HG03095 (cell line): ENCODE data around the gene SPOCK2.
"Not testable (repeated sequence)": the region's sequence is repeated elsewhere in the genome, so short reads cannot be mapped to it uniquely, and the experiment has no call there.

Experiments
- ATAC-seq: cut with Tn5 transposase; IDR thresholded peaks from one replicate; pipeline ENCODE4 v1.9.1; 2021; ENCODE audit warnings: moderate library complexity; ENCODE audit not compliant: unreplicated experiment

The SPOCK2 gene

GRCh38 chr10:72087969-72088888, at the start of gene SPOCK2:
TSS of gene SPOCK2 (minus strand) at chr10:72088551. CDS start at chr10:72088328, 223 bp downstream.
- no peak for ATAC-seq

GRCh38 chr10:72137583-72137982, 49.2 kb upstream of the SPOCK2 start:
- no peak for ATAC-seq

- ATAC-seq = not testable (repeated sequence)
These were observed 47.9 kb upstream of the SPOCK2 start for GRCh38 chr10:72136225-72136624.

GRCh38 chr10:72134785-72135767, 46.7 kb upstream of the SPOCK2 start:
- ATAC-seq = no peak

GRCh38 chr10:72133517-72133916, 45.2 kb upstream of the SPOCK2 start:
- ATAC-seq = peak; percentile 82

- no peak for ATAC-seq
These were observed 44.5 kb upstream of the SPOCK2 start for GRCh38 chr10:72132854-72133253.

GRCh38 chr10:72127571-72127970, 39.2 kb upstream of the SPOCK2 start:
- ATAC-seq = no peak

- ATAC-seq = no peak
These were observed 38.5 kb upstream of the SPOCK2 start for GRCh38 chr10:72126872-72127232.

GRCh38 chr10:72126184-72126871, 38.0 kb upstream of the SPOCK2 start:
- ATAC-seq = no peak

- no peak for ATAC-seq
These were observed 36.6 kb upstream of the SPOCK2 start for GRCh38 chr10:72124989-72125388.

- no peak for ATAC-seq
These were observed 36.0 kb upstream of the SPOCK2 start for GRCh38 chr10:72124381-72124780.

- ATAC-seq = no peak
These were observed 35.3 kb upstream of the SPOCK2 start for GRCh38 chr10:72123616-72124015.

- no peak for ATAC-seq
These were observed 33.9 kb upstream of the SPOCK2 start for GRCh38 chr10:72122221-72122620.

- ATAC-seq = no peak
These were observed 33.0 kb upstream of the SPOCK2 start for GRCh38 chr10:72121389-72121788.

GRCh38 chr10:72116372-72116771, 28.0 kb upstream of the SPOCK2 start:
- no peak for ATAC-seq

- ATAC-seq = no peak
These were observed 26.5 kb upstream of the SPOCK2 start for GRCh38 chr10:72114706-72115450.

GRCh38 chr10:72110673-72111401, 22.5 kb upstream of the SPOCK2 start:
- ATAC-seq = no peak

- ATAC-seq = no peak
These were observed 21.3 kb upstream of the SPOCK2 start for GRCh38 chr10:72109636-72110157.
